Measurements from ENCODE around the gene TMCC2. TPM values are rescaled to one million over a fixed set of nuclear protein-coding genes. Genes with fewer than 3 reads are reported as not detected.

TMCC2 gene
- total RNA-seq, 2 donors from 2014 or later, result 6.8 to 8.9 TPM

- H3K36me3 ChIP-seq, result no peaks in the 10 kb centered on the region
- ATAC-seq (ENCODE audit: insufficient number of reproducible peaks, low FRiP score, low read depth) (peak; percentile 15), DNase-seq (ENCODE audit: low spot score) (no peak)
- peak overlapping the region; percentile 85 to 91 for H3K27ac ChIP-seq
- no peaks in the 10 kb centered on the region for H3K27me3 ChIP-seq (replicated peaks; ENCODE audit: insufficient read depth)
- no peaks in the 10 kb centered on the region for H3K9me3 ChIP-seq
- peak overlapping the region; percentile 90 for H3K4me3 ChIP-seq
- no peak for TF ChIP-seq CTCF (IDR thresholded peaks at IDR 0.05)
- peaks cover 7 to 11% of the 10 kb centered on the region in 2 donors for H3K4me1 ChIP-seq (ENCODE audit: control insufficient read depth in 1 of 2, low read depth in 2 of 2)
Observed at GRCh38 chr1:205211839-205212536, 15.8 kb upstream of the TMCC2 start.

- Histone ChIP-seq H3K4me1 (ENCODE audit: control insufficient read depth in 1 of 2, low read depth in 2 of 2) (peaks cover 4 to 5% of the 10 kb centered on the region in 2 donors), H3K27me3 (replicated peaks; ENCODE audit: insufficient read depth) (no peaks in the 10 kb centered on the region), H3K9me3 (no peaks in the 10 kb centered on the region), H3K36me3 (no peaks in the 10 kb centered on the region), H3K4me3 (no peak overlapping the region), H3K27ac (no peak overlapping the region)
- no peak for TF ChIP-seq CTCF (IDR thresholded peaks at IDR 0.05)
- DNase-seq (ENCODE audit: low spot score), result no peak
- no peak for ATAC-seq (ENCODE audit: insufficient number of reproducible peaks, low FRiP score, low read depth)
Observed at GRCh38 chr1:205214756-205215155, 13.0 kb upstream of the TMCC2 start.

- ATAC-seq (ENCODE audit: insufficient number of reproducible peaks, low FRiP score, low read depth) (no peak), DNase-seq (ENCODE audit: low spot score) (no peak)
- Histone ChIP-seq H3K9me3 (no peaks in the 10 kb centered on the region), H3K27me3 (replicated peaks; ENCODE audit: insufficient read depth) (no peaks in the 10 kb centered on the region), H3K4me1 (ENCODE audit: control insufficient read depth in 1 of 2, low read depth in 2 of 2) (no peaks in the 10 kb centered on the region), H3K36me3 (no peaks in the 10 kb centered on the region), H3K27ac (no peak overlapping the region), H3K4me3 (no peak overlapping the region)
- TF ChIP-seq CTCF (IDR thresholded peaks at IDR 0.05), result no peak
Observed at GRCh38 chr1:205216588-205216987, 11.2 kb upstream of the TMCC2 start.

- no peak for TF ChIP-seq CTCF (IDR thresholded peaks at IDR 0.05)
- Histone ChIP-seq H3K9me3 (no peaks in the 10 kb centered on the region), H3K36me3 (no peaks in the 10 kb centered on the region), H3K27me3 (replicated peaks; ENCODE audit: insufficient read depth) (no peaks in the 10 kb centered on the region), H3K4me1 (ENCODE audit: control insufficient read depth in 1 of 2, low read depth in 2 of 2) (no peaks in the 10 kb centered on the region), H3K4me3 (no peak overlapping the region), H3K27ac (no peak overlapping the region)
- ATAC-seq (ENCODE audit: insufficient number of reproducible peaks, low FRiP score, low read depth), result no peak
- no peak for DNase-seq (ENCODE audit: low spot score)
Observed at GRCh38 chr1:205217418-205217817, 10.3 kb upstream of the TMCC2 start.

GRCh38 chr1:205220421-205220820 is 7.3 kb upstream of the TMCC2 start:
- Histone ChIP-seq H3K4me3 (no peak overlapping the region), H3K4me1 (ENCODE audit: control insufficient read depth in 1 of 2, low read depth in 2 of 2) (no peaks in the 10 kb centered on the region), H3K9me3 (no peaks in the 10 kb centered on the region), H3K27me3 (replicated peaks; ENCODE audit: insufficient read depth) (no peaks in the 10 kb centered on the region), H3K27ac (no peak overlapping the region), H3K36me3 (no peaks in the 10 kb centered on the region)
- ATAC-seq (ENCODE audit: insufficient number of reproducible peaks, low FRiP score, low read depth), result no peak
- no peak for DNase-seq (ENCODE audit: low spot score)
- TF ChIP-seq CTCF (IDR thresholded peaks at IDR 0.05), result no peak

All from thoracic aorta (tissue), 2 donors.